PC-9 (cell line): ENCODE data around the gene SPDYE4. TPM values are rescaled to one million over a fixed set of nuclear protein-coding genes. Genes with fewer than 3 reads are reported as not detected.

ENCODE experiments used
- BruUV-seq: library from RNA; stranded (reverse); fragments of 400-500 nt; replicated peaks from 2 replicates; lab custom pipeline; 2021; lab: Mats Ljungman, UMichigan
- CTCF ChIA-PET: fragments of 300-600 bp; sonication (Branson Sonifier 250); formaldehyde crosslinking; loops from one replicate; lab custom pipeline; 2022; ENCODE audit warnings: antibody characterized with exemption; lab: Charles Lee
- POLR2A ChIA-PET: fragments of 300-600 bp; sonication (Branson Sonifier 250); formaldehyde crosslinking; loops from one replicate; lab custom pipeline; 2022; ENCODE audit warnings: antibody characterized with exemption; ENCODE audit not compliant: unreplicated experiment; lab: Charles Lee
- DNase-seq, 2 experiments: peaks; one replicate each; pipeline versions ENCODE4 v3.0.0 to v3.0.0-alpha.2; 2015 to 2022; ENCODE audit warnings: mixed read lengths in 1 of 2
- H2AFZ ChIP-seq: fragments of 200-600 bp; sonication (generic); 2 replicates; pipeline ENCODE4 v1.8.1; 2017; ENCODE audit warnings: antibody characterized with exemption
- H3F3A ChIP-seq: fragments of 200-600 bp; sonication (generic); 2 replicates; pipeline ENCODE4 v1.8.1; 2017; ENCODE audit warnings: antibody characterized with exemption, mild to moderate bottlenecking, low read depth; ENCODE audit not compliant: insufficient read depth
- H3K27ac ChIP-seq: fragments of 200-600 bp; sonication (generic); 2 replicates; pipeline ENCODE4 v1.6.1; 2016; ENCODE audit warnings: mixed run types
- H3K27me3 ChIP-seq: fragments of 200-600 bp; sonication (generic); 2 replicates; pipeline ENCODE4 v1.6.1; 2016; ENCODE audit warnings: low read depth, mixed run types; ENCODE audit not compliant: insufficient read depth
- H3K36me3 ChIP-seq: fragments of 200-600 bp; sonication (generic); 2 replicates; pipeline ENCODE4 v1.6.1; 2016; ENCODE audit warnings: low read depth, mixed run types
- H3K4me1 ChIP-seq: fragments of 200-600 bp; sonication (generic); replicated peaks from 2 replicates; pipeline ENCODE4 v1.6.1; 2016; ENCODE audit warnings: mixed run types; ENCODE audit not compliant: insufficient read depth
- H3K4me2 ChIP-seq: fragments of 200-600 bp; sonication (generic); 2 replicates; pipeline ENCODE4 v1.6.1; 2017; ENCODE audit warnings: mixed run types
- H3K4me3 ChIP-seq: fragments of 200-600 bp; sonication (generic); 2 replicates; pipeline ENCODE4 v1.6.1; 2016; ENCODE audit warnings: mixed run types
- H3K79me2 ChIP-seq: fragments of 200-600 bp; sonication (generic); 2 replicates; pipeline ENCODE4 v1.6.1; 2017; ENCODE audit warnings: low read depth, mixed run types
- H3K9me2 ChIP-seq: fragments of 200-600 bp; sonication (generic); 2 replicates; pipeline ENCODE4 v1.8.1; 2017; ENCODE audit warnings: mild to moderate bottlenecking; ENCODE audit not compliant: insufficient read depth
- H3K9me3 ChIP-seq: fragments of 200-600 bp; sonication (generic); 2 replicates; pipeline ENCODE4 v1.8.1; 2016; ENCODE audit warnings: low read depth; ENCODE audit not compliant: insufficient read depth
- H4K20me1 ChIP-seq: fragments of 200-600 bp; sonication (generic); 2 replicates; pipeline ENCODE4 v1.8.1; 2017; ENCODE audit not compliant: insufficient read depth
- EZH2 ChIP-seq: fragments of 200-600 bp; sonication (generic); IDR thresholded peaks from 2 replicates; pipeline ENCODE4 v1.8.0; 2017; ENCODE audit warnings: antibody characterized with exemption, low read depth
- intact Hi-C: fragments of 100-400 bp; cut with micrococcal nuclease; formaldehyde crosslinking; loops from one replicate; pipeline ENCODE4 v1.10.0; 2022; ENCODE audit not compliant: unreplicated experiment
- total RNA-seq: library from RNA; stranded (reverse); gene quantifications from 2 replicates; pipeline ENCODE4 v1.2.3, GENCODE V29; 2021
- TF ChIP-seq, protein P1 (sequence below): fragments of 200-600 bp; sonication (generic); conservative IDR thresholded peaks from 2 replicates; pipeline ENCODE4 v1.6.1; 2017; ENCODE audit warnings: mixed run types, antibody characterized with exemption, mild to moderate bottlenecking, moderate library complexity

Gene SPDYE4
- total RNA-seq, 1 experiment from 2014 or later, result not detected

DNA sequence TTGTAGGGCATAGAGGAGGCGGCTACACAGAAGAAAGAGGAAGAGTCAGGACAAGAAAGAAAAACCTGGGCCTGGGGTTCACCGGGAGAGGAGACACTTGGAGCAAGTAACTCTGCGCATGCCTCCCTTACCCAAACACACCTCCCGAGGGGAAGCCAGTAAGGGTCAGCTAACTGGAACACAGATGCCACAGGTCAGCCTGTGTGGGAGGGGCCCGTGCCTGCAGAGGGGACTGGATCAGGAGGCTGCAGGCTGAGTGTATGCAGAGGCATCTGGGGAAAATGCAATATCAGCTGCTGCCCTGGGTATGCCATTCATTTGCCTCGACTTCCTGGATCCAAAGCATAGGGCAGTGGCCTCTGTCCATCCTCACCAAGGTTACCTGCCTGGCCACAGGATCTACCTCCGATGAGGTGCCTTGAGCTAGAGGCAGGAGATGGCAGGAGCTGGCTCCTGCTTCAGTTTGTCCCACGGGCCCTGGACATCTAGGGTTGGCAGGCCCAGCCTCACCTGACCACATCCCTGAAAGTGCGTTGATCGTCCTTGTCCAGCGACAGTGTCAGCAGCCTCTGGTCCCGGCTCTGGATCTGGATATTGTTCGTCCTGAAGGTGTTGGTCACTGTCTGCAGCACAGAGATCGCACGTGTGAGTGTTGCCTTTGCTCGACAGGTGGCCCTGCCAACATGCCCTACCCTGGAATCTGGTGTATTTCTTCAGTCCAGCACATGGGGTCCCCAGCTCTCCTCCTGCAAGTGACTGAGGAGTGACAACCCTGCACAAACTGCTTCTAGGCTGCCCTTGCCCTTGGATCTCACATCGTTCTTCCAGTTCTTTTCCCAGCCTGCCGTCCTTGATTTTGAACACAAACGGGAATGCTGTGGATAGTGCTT is 45.4 kb upstream of the SPDYE4 start:
- intact Hi-C loops, result no loop called here
- Histone ChIP-seq H3K4me3 (no peak overlapping the region), H3K27me3 (peaks cover 20% of the 10 kb centered on the region), H3K36me3 (no peaks in the 10 kb centered on the region), H3K27ac (no peak overlapping the region), H4K20me1 (no peaks in the 10 kb centered on the region), H3K4me1 (no peaks in the 10 kb centered on the region), H2AFZ (no peak overlapping the region), H3K79me2 (no peaks in the 10 kb centered on the region), H3F3A (no peaks in the 10 kb centered on the region), H3K9me2 (no peaks in the 10 kb centered on the region), H3K9me3 (no peaks in the 10 kb centered on the region), H3K4me2 (no peak overlapping the region)
- peak in 1 of 2 experiments; percentile 15 for DNase-seq
- CTCF ChIA-PET, result no interaction called here
- no TSS peak for BruUV-seq
- POLR2A ChIA-PET, result interaction anchor here (0.5 kb wide), 1 partner anchor 58 kb away, joined by 3 read pairs; no protein-coding TSS in a partner anchor
- no peak for TF ChIP-seq EZH2
- TF ChIP-seq, protein P1, sequence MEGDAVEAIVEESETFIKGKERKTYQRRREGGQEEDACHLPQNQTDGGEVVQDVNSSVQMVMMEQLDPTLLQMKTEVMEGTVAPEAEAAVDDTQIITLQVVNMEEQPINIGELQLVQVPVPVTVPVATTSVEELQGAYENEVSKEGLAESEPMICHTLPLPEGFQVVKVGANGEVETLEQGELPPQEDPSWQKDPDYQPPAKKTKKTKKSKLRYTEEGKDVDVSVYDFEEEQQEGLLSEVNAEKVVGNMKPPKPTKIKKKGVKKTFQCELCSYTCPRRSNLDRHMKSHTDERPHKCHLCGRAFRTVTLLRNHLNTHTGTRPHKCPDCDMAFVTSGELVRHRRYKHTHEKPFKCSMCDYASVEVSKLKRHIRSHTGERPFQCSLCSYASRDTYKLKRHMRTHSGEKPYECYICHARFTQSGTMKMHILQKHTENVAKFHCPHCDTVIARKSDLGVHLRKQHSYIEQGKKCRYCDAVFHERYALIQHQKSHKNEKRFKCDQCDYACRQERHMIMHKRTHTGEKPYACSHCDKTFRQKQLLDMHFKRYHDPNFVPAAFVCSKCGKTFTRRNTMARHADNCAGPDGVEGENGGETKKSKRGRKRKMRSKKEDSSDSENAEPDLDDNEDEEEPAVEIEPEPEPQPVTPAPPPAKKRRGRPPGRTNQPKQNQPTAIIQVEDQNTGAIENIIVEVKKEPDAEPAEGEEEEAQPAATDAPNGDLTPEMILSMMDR, result no peak

DNA sequence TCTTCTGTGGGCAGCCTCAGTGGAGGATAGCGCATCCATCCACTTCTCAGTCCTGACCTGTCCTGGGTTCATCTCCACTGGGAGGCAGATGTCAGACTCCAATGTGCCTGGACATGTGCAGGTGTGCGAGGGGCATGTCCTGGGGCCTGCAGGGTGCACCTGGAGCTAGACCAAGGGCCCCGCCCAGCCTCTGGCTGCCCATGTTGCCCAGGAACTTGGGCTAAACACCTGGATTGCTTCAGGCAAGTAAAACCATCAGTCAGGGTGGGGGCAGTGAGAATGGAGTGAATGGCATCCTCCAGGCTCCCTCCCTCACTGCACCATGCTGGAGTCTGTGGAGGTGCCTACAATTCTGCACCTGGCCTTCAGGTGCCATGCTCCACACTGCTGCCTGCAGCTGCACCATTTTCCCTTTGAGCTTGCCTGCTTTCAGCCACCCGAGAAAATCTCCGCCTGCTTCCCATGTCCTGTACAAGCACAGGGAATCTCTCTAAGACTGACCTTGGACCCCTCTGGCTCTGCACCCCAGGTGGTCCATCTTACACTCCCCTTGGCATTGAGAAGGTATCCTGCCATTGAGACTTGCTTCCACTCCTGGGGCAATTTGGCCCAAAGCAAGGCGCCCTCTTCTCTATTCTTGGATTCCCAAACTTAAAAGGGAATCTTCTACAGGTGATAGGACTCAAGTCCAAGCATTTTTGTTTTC is 42.9 kb upstream of the SPDYE4 start:
- CTCF ChIA-PET, result no interaction called here
- H3K9me2 ChIP-seq, result no peaks in the 10 kb centered on the region
- TF ChIP-seq, protein P1, result no peak
- TF ChIP-seq EZH2, result no peak
- no peaks in the 10 kb centered on the region for H3F3A ChIP-seq
- no peaks in the 10 kb centered on the region for H4K20me1 ChIP-seq
- no peaks in the 10 kb centered on the region for H3K79me2 ChIP-seq
- intact Hi-C loops, result no loop called here
- POLR2A ChIA-PET, result interaction anchor here (0.6 kb wide), 1 partner anchor 19 kb away, joined by 4 read pairs; no protein-coding TSS in a partner anchor
- no peak for DNase-seq
- H3K27ac ChIP-seq, result no peak overlapping the region
- H3K9me3 ChIP-seq, result no peaks in the 10 kb centered on the region
- H2AFZ ChIP-seq, result no peak overlapping the region
- peaks cover 38% of the 10 kb centered on the region for H3K27me3 ChIP-seq
- H3K4me1 ChIP-seq, result no peaks in the 10 kb centered on the region
- no peaks in the 10 kb centered on the region for H3K36me3 ChIP-seq
- H3K4me2 ChIP-seq, result no peak overlapping the region
- BruUV-seq, result no TSS peak
- no peak overlapping the region for H3K4me3 ChIP-seq

DNA sequence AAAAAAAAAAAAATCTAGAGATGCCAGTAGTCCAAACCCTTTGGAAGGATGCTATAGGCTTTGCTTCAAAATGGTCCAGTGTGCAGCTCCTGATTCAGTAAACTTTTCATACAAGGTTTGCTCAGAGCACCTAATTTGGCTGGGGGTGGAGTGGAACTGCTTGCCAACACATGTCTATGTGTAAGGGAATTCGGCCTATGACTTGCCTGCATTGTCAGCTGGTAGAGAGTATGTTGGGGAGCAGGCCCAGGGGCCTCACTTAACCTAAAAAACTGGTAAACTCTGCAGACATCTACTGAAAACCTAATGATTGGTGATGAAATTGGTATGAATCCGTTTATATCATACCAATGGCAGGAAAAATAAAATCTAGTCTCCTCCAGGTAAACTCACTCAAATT is 42.3 kb upstream of the SPDYE4 start:
- CTCF ChIA-PET, result no interaction called here
- no TSS peak for BruUV-seq
- no peak for TF ChIP-seq EZH2
- TF ChIP-seq, protein P1, result no peak
- Histone ChIP-seq H3K4me1 (no peaks in the 10 kb centered on the region), H3K36me3 (no peaks in the 10 kb centered on the region), H3K27me3 (peaks cover 40% of the 10 kb centered on the region), H3K9me2 (no peaks in the 10 kb centered on the region), H3F3A (no peaks in the 10 kb centered on the region), H3K27ac (no peak overlapping the region), H3K9me3 (no peaks in the 10 kb centered on the region), H2AFZ (no peak overlapping the region), H3K4me3 (no peak overlapping the region), H3K4me2 (no peak overlapping the region), H3K79me2 (no peaks in the 10 kb centered on the region), H4K20me1 (no peaks in the 10 kb centered on the region)
- POLR2A ChIA-PET, result interaction anchor here (0.6 kb wide), 1 partner anchor 20 kb away, joined by 4 read pairs; no protein-coding TSS in a partner anchor
- DNase-seq, result no peak
- intact Hi-C loops, result no loop called here
